Right lung (tissue), 5 donors: ENCODE results near the gene CDH12. TPM values are rescaled to one million over a fixed set of nuclear protein-coding genes. Genes with fewer than 3 reads are reported as not detected.
"Not testable (repeated sequence)": the region's sequence is repeated elsewhere in the genome, so short reads cannot be mapped to it uniquely, and the experiment has no call there.

ENCODE experiments used
- DNase-seq, 2 donors: peaks; one replicate each; pipeline ENCODE4 v3.0.0-alpha.2; 2013
- polyA plus RNA-seq, 5 donors: library from polyadenylated mRNA; unstranded; fragments of 120-200 nt; gene quantifications; one replicate each; pipeline versions ENCODE4 v1.2.1 to v1.2.3, GENCODE V29; 2013; ENCODE audit warnings: inconsistent platforms in 1 of 5, low replicate concordance in 1 of 5; ENCODE audit not compliant: insufficient read length in 5 of 5, insufficient read depth in 1 of 5

Gene CDH12
- polyA plus RNA-seq, 5 donors = 2.8 to 7.0 (median 4.4) TPM

DNA sequence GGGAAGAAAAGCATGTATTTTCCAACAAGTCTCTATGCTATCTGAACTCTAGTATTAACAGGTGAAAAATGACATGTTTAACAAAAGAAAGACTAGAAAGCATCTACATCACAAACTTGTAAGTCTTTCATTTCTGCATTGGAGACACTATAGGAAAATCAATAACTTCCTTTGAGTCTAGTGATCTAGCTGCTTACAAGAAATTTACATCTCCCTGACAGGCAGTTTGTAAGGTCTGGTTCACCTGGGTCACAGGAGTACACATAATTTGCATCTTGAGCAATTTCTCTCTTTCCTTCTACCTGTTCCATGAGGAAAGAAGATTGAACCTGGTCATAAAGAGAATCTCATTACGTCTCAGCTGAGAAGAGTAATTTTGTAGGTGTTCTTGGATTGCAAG lies 696.2 kb downstream of the CDH12 start:
- DNase-seq = not testable (repeated sequence)

GRCh38 chr5:22154779-22155178 lies 698.4 kb downstream of the CDH12 start:
- not testable (repeated sequence) for DNase-seq

- DNase-seq = not testable (repeated sequence)
Measured at GRCh38 chr5:22151801-22152200, 701.3 kb downstream of the CDH12 start.

DNA sequence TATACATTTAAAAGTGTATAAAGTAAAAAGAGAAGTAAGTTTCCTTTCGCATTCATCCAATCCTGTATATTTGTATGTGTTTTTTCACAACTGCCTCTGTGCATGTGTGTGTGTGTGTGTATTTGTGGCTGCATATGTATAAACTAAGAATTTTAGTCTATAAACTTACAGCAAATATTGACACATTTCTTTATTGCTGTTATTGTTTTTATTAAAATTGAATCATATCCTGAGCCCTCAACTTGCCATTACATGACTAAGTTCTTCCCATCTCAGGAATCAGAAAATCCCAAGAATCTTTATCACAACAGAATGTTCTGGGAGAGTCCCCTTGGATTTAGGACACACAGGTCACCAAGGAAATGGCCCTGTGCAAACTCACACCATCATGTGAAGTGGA lies 712.7 kb downstream of the CDH12 start:
- not testable (repeated sequence) for DNase-seq

- peak; percentile 40 to 59 for DNase-seq
Measured at GRCh38 chr5:22139662-22140300, 713.4 kb downstream of the CDH12 start.

GRCh38 chr5:22111320-22111719 lies 741.8 kb downstream of the CDH12 start:
- DNase-seq = no peak

GRCh38 chr5:22109315-22109714 lies 743.8 kb downstream of the CDH12 start:
- no peak for DNase-seq

DNA sequence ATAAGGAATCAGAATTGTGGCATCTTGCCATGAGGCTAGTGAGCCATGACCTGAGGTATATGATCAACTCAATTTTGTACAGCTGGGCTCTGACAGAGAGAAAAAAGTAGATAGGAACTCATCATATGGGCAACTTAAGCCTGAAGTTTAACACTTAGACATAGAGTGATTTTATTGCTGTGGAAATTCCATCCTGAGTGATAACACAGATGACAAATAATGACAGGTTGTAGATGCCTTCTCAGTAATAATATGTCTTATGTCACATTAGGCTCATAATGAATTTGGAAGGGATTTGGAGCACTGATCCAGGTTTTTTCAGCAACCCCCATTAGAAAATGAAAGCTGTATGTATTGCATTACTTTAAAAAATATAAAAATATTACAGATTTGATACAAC lies 744.6 kb downstream of the CDH12 start:
- DNase-seq = no peak

DNA sequence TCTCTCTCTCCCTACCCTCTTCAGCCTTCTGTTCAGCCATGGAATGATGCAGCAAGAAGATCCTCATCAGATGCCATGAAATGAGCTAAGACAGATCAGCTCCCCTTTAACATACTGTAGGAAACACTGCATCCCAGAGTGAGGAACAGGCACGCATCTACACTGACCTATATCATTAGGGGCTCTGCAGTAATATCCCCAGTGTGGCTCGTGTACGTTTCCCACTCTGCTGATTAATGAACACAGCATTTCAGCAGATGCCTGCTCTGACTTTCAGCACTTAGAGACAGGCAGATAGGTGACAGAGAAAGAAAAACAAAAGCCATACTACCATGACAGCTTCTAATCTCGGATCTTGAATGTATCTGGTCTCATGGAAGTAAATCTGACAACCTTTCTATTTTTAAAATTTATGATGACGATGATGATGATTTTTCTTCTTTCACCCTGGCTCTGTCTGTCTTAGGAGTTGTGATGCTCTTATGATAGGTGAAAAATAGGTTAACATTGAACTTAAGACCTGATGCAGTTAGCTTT lies 750.3 kb downstream of the CDH12 start:
- DNase-seq = no peak

DNA sequence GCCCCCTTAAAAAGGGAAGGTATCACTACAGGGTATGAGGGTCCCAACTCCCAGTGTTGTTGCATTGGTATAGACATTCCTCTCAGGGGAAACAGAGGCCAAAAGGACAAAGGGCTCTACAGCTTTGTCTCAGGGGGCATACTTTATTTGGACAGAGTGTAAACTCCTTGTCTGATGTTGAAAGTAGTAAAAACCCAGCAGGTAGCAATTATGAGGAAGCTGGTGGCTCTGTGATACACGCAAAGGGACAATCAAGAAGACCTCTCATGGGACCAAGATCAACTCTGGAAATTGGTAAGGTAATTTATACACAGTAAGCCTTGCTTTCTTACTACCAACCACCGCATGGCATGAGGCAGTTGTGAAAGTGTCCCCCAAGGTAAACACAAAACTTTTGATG lies 764.6 kb downstream of the CDH12 start:
- DNase-seq = no peak

DNA sequence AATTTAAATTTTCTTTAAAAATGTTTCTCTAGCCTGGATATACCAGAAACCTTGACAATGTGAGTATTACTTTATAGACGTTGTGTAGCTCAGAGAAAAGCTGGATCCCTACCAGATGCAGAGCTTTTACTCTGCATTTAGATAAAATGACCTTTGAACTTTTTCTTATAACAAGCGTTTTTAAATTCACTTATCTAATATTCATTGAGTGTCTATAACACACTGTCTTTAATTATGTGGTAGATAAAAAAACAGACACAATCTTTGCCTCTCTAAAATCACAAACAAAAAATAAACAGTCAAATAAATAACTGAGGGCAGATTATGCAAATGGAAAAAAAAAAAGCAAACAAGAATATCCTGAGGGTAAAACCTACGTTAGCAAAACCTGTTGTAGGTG lies 773.6 kb downstream of the CDH12 start:
- DNase-seq = peak; percentile 17 to 18

DNA sequence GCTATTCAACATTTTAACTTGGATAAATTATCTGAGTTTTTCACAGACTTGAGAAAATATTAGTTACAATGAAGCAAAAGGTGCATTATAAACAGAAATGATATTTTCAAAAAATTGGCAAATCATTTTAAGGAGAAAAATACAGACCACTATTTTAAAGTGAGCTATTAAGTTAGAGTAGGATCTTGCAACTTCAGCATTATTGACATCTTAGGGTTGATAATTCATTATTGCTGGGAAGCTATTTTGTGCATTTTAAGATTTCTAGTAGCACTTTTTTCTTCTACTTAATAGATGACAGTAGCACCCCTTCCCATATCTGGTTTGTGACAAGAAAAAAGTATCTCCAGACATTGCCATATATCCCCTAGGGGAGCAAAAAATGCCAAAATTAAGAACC lies 774.1 kb downstream of the CDH12 start:
- no peak for DNase-seq

GRCh38 chr5:22076586-22076985 lies 776.6 kb downstream of the CDH12 start:
- DNase-seq = no peak

DNA sequence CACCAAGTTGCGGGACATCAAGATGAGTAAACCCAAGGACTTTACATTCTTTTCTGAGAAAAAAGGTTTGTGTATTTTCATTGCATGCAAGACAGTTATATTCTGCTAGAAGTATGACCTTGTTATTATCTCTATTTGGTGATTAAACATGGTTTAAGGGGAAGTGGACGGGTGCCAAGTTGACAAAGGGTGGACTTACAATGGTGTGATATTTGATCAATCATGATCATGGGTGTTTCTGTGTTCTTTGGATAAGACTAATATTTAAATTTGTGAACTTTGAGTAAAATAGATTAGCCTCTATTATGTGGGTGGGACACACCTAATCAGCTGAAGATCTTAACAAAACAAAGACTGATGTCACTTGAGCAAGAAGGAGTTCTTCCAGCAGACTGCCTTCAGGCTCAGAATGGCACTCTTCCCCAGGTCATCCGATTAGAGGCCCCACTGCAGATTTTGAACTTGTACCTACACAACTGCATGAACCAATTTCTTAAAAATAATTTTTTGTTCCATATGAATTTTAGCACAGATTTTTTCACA lies 782.9 kb downstream of the CDH12 start:
- no peak for DNase-seq

- no peak for DNase-seq
Measured at GRCh38 chr5:22063717-22064116, 789.4 kb downstream of the CDH12 start.

DNA sequence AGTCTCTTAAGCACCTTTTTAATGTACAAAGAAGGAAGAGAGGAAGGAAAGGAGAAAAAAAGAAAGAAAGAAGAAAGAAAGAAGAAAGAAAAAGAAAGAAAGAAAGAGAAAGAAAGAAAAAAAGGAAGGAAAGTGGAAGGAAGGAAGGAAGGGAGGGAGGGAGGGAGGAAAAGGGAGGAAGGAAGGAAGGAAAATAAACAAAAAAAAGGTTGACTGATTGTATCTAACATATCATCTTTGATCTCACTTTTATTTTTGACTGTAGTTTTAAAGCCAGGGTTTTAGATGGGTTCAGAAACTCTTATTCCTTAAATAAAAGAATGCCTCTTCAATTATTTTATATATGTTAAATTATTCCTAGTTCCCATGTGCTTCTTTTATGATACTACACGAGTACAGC lies 794.5 kb downstream of the CDH12 start:
- no peak for DNase-seq

GRCh38 chr5:22057012-22057411 lies 796.1 kb downstream of the CDH12 start:
- no peak for DNase-seq

DNA sequence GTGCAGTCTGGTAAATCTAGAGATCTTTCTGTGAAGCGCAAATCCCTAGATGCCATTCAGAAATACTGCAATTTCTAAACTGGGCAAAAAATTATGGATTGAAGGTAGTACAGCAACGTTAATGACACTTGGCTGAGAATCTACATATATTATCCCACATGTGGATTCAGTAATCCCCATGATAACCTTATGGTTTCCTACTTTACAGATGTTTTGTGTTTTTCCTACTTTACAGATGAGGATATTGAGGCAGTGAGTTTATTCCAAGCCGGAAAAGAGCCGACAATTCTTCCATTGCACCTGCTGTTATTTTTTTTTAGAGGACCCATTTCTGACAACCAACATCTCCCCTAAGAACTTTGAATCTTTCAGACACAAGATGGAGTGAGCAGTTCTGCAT lies 796.5 kb downstream of the CDH12 start:
- no peak for DNase-seq

GRCh38 chr5:22053195-22053594 lies 799.9 kb downstream of the CDH12 start:
- DNase-seq = no peak

- DNase-seq = peak in 1 of 2 donors; percentile 34
Measured at GRCh38 chr5:22051881-22052280, 801.3 kb downstream of the CDH12 start.

DNA sequence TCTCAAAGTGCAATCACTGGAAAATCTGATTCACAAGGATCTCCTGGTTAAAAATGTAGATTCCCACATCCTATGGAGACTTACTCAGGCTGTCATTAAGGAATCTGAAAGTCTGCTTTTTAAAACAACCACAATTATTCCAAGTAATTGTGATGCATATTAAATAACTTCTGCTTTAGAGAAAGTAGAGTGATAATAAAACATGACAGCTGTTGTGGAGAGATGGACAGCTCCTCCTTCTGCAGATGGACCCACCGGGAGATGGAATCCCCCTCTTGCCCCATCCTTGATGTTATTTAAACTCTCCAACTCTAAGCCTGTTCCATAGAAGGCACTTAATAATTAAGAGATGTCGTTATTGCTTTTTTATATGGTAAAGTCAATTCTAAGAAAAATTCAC lies 802.2 kb downstream of the CDH12 start:
- DNase-seq = peak; percentile 38 to 42

DNA sequence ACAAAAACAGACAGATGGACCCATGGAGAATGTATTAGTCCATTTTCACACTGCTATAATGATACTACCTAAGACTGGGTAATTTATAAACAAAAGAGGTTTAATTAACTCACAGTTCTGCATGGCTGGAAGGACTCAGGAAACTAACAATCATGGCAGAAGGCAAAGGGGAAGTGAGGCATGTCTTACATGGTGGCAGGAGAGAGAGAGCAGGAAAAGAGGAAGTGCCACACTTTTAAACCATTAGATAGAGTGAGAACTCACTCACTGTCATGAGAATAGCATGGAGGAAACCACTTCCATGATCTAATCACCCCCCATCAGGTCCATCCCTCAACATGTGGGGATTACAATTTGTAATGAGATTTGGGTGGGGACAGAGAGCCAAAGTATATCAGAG lies 808.9 kb downstream of the CDH12 start:
- DNase-seq = no peak

DNA sequence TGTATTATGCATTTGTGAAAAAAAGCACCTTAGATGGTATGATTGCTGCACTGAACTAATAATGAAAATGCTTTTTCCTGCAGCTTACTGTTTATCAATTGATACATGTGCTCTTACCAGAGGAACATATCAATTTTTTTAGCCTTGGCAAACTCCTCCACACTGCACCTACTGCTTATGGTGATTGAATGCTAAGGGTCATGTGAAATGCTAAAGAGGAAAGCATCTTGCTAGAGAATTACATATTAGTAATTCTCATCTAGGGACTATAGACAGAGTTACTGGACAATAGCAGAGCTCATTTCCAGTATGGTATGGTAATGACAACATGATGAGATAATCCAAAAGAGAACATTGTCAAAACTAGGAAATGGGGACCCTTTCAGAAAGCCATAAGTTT lies 817.1 kb downstream of the CDH12 start:
- DNase-seq = no peak

DNA sequence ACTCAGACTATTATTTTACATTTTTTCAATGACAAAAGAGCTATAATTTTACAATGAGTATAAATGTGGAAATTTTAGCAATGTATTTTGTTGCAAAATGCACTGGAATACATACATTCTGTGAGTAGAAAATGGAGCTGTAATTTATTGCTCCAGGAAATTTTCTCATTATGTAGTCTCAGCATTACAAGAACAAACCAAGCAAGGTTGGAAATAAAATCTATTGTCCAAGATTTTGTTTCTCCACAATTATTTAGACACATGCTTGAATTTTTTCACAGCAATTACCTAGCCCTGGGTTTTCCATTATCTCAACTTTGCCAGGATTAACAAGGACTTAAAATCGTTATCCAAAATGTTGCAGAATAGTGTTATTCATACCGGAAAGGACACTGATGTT lies 820.1 kb downstream of the CDH12 start:
- DNase-seq = no peak
